Loucy (cell line): ENCODE data around the gene HNRNPF.

Experiments
- H2AFZ ChIP-seq: fragments of 200-600 bp; sonication (generic); 2 replicates; pipeline ENCODE4 v1.6.0; 2016; ENCODE audit warnings: antibody characterized with exemption, mild to moderate bottlenecking, low read length, moderate library complexity
- H3F3A ChIP-seq: fragments of 200-600 bp; 2 replicates; pipeline ENCODE4 v1.6.0; 2016; ENCODE audit warnings: antibody characterized with exemption, low read depth, mild to moderate bottlenecking
- H3K27me3 ChIP-seq: fragments of 200-600 bp; sonication (generic); 2 replicates; pipeline ENCODE4 v1.6.1; 2014; ENCODE audit warnings: low read length, mild to moderate bottlenecking; ENCODE audit not compliant: insufficient read depth, poor library complexity, severe bottlenecking
- H3K36me3 ChIP-seq: fragments of 200-600 bp; sonication (generic); 2 replicates; pipeline ENCODE4 v1.6.1; 2016; ENCODE audit warnings: low read length; ENCODE audit not compliant: insufficient read depth
- H3K4me1 ChIP-seq: fragments of 200-600 bp; sonication (generic); 2 replicates; pipeline ENCODE4 v1.5.1; 2014; ENCODE audit warnings: low read length, mild to moderate bottlenecking; ENCODE audit not compliant: insufficient read depth, poor library complexity, severe bottlenecking
- H3K4me2 ChIP-seq: fragments of 200-600 bp; sonication (generic); 2 replicates; pipeline ENCODE4 v1.6.0; 2014; ENCODE audit warnings: antibody characterized with exemption, low read length, low read depth, mild to moderate bottlenecking; ENCODE audit not compliant: poor library complexity, severe bottlenecking
- H3K4me3 ChIP-seq: fragments of 200-600 bp; sonication (generic); 2 replicates; pipeline ENCODE4 v1.5.1; 2014; ENCODE audit warnings: low read length, mild to moderate bottlenecking, mixed read lengths; ENCODE audit not compliant: poor library complexity, severe bottlenecking
- H3K79me2 ChIP-seq: fragments of 200-600 bp; sonication (generic); 2 replicates; pipeline ENCODE4 v1.6.1; 2014; ENCODE audit warnings: low read length; ENCODE audit not compliant: insufficient read depth
- H3K9ac ChIP-seq: fragments of 200-600 bp; sonication (generic); 2 replicates; pipeline ENCODE4 v1.6.0; 2014; ENCODE audit warnings: mild to moderate bottlenecking, low read depth, low read length, moderate library complexity; ENCODE audit not compliant: poor library complexity, severe bottlenecking
- H3K9me2 ChIP-seq: fragments of 200-600 bp; sonication (generic); replicated peaks from 2 replicates; pipeline ENCODE4 v1.6.1; 2016; ENCODE audit warnings: low read depth, low read length, mixed read lengths
- H3K9me3 ChIP-seq: fragments of 200-600 bp; sonication (generic); 2 replicates; pipeline ENCODE4 v1.6.1; 2014; ENCODE audit warnings: mild to moderate bottlenecking, antibody characterized with exemption, low read length, low read depth; ENCODE audit not compliant: insufficient read depth
- H4K20me1 ChIP-seq: fragments of 200-600 bp; sonication (generic); 2 replicates; pipeline ENCODE4 v1.6.0; 2014; ENCODE audit warnings: antibody characterized with exemption, low read length, mild to moderate bottlenecking; ENCODE audit not compliant: insufficient read depth, poor library complexity, severe bottlenecking
- CTCF ChIP-seq: fragments of 200-600 bp; sonication (generic); conservative IDR thresholded peaks from 2 replicates; pipeline ENCODE4 v1.5.1; 2014; ENCODE audit warnings: mild to moderate bottlenecking, antibody characterized with exemption, low read length
- EZH2phosphoT487 ChIP-seq: fragments of 200-600 bp; IDR thresholded peaks from 2 replicates; pipeline ENCODE4 v1.6.1; 2018; ENCODE audit warnings: antibody characterized with exemption, mild to moderate bottlenecking, moderate library complexity, borderline replicate concordance

Gene HNRNPF

GRCh38 chr10:43411536-43411935 is 2.5 kb upstream of the HNRNPF start:
- no peak overlapping the region for H3K9ac ChIP-seq
- 0 out of 2 replicates have a peak, but pooled peaks cover 3% of the 10 kb centered on the region for H3F3A ChIP-seq
- H3K4me2 ChIP-seq = no peak overlapping the region
- peaks cover 33% of the 10 kb centered on the region for H3K79me2 ChIP-seq
- H3K4me1 ChIP-seq = peaks cover 21% of the 10 kb centered on the region
- no peak overlapping the region for H3K4me3 ChIP-seq
- peaks cover 3% of the 10 kb centered on the region for H3K27me3 ChIP-seq
- TF ChIP-seq EZH2phosphoT487 = no peak
- TF ChIP-seq CTCF = no peak
- H4K20me1 ChIP-seq = peaks cover 18% of the 10 kb centered on the region
- H3K9me2 ChIP-seq = no peaks in the 10 kb centered on the region
- H3K9me3 ChIP-seq = no peaks in the 10 kb centered on the region
- no peak overlapping the region for H2AFZ ChIP-seq
- no peaks in the 10 kb centered on the region for H3K36me3 ChIP-seq

- H3K4me1 ChIP-seq = peaks cover 18% of the 10 kb centered on the region
- peak overlapping the region; percentile 73 for H3K4me2 ChIP-seq
- H3K4me3 ChIP-seq = peak overlapping the region; percentile 98
- peak overlapping the region; percentile 94 for H3K9ac ChIP-seq
- H3F3A ChIP-seq = 0 out of 2 replicates have a peak, but pooled peaks cover 3% of the 10 kb centered on the region
- no peak overlapping the region for H2AFZ ChIP-seq
- no peaks in the 10 kb centered on the region for H3K9me3 ChIP-seq
- peaks cover 30% of the 10 kb centered on the region for H4K20me1 ChIP-seq
- peaks cover 3% of the 10 kb centered on the region for H3K27me3 ChIP-seq
- H3K36me3 ChIP-seq = no peaks in the 10 kb centered on the region
- H3K9me2 ChIP-seq = no peaks in the 10 kb centered on the region
- no peak for TF ChIP-seq EZH2phosphoT487
- TF ChIP-seq CTCF = no peak
- peaks cover 45% of the 10 kb centered on the region for H3K79me2 ChIP-seq
Observed at GRCh38 chr10:43410345-43410744, 1.4 kb upstream of the HNRNPF start.

- peaks cover 3% of the 10 kb centered on the region for H3K27me3 ChIP-seq
- H3K9ac ChIP-seq = peak overlapping the region; percentile 94
- peaks cover 37% of the 10 kb centered on the region for H4K20me1 ChIP-seq
- no peak for TF ChIP-seq EZH2phosphoT487
- TF ChIP-seq CTCF = no peak
- peaks cover 3% of the 10 kb centered on the region; the same call in 1 of the 2 replicates for H3F3A ChIP-seq
- peak overlapping the region; percentile 66 for H2AFZ ChIP-seq
- peak overlapping the region; percentile 73 for H3K4me2 ChIP-seq
- H3K4me3 ChIP-seq = peak overlapping the region; percentile 98
- H3K4me1 ChIP-seq = peaks cover 20% of the 10 kb centered on the region
- H3K36me3 ChIP-seq = no peaks in the 10 kb centered on the region
- no peaks in the 10 kb centered on the region for H3K9me2 ChIP-seq
- H3K9me3 ChIP-seq = no peaks in the 10 kb centered on the region
- H3K79me2 ChIP-seq = peaks cover 53% of the 10 kb centered on the region
Observed at GRCh38 chr10:43409385-43410109, 561 bp upstream of the HNRNPF start.
